Subcutaneous preadipocyte (primary cell): Measurements from ENCODE around the gene STH. TPM values are rescaled to one million over a fixed set of nuclear protein-coding genes. Genes with fewer than 3 reads are reported as not detected.

Source experiments
- total RNA-seq: library from RNA; depleted of rRNA; stranded (reverse); fragments of >200 nt; gene quantifications from 2 replicates; pipeline ENCODE4 v1.2.3, GENCODE V29; 2012

The STH gene, protein sequence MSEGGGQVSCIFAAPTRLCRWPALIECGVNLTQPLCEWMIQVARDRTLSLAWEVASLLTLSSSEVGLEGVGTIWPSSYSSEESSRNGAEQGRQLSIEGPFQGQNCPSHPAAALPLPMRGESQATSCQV
- not detected in 2 replicates for total RNA-seq

DNA sequence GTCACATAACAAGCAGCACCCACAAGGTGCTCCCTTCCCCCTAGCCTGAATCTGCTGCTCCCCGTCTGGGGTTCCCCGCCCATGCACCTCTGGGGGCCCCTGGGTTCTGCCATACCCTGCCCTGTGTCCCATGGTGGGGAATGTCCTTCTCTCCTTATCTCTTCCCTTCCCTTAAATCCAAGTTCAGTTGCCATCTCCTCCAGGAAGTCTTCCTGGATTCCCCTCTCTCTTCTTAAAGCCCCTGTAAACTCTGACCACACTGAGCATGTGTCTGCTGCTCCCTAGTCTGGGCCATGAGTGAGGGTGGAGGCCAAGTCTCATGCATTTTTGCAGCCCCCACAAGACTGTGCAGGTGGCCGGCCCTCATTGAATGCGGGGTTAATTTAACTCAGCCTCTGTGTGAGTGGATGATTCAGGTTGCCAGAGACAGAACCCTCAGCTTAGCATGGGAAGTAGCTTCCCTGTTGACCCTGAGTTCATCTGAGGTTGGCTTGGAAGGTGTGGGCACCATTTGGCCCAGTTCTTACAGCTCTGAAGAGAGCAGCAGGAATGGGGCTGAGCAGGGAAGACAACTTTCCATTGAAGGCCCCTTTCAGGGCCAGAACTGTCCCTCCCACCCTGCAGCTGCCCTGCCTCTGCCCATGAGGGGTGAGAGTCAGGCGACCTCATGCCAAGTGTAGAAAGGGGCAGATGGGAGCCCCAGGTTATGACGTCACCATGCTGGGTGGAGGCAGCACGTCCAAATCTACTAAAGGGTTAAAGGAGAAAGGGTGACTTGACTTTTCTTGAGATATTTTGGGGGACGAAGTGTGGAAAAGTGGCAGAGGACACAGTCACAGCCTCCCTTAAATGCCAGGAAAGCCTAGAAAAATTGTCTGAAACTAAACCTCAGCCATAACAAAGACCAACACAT, at the start of gene STH:
STH (plus strand) TSS at position 264 of the 913 bp plus-strand sequence; CDS start at position 294, 30 bp downstream.

Other genes with a start within 250 kb of the STH start
- gene CRHR1, start 214.9 kb upstream of the STH start, total RNA-seq = not detected in 2 replicates
- not detected in 2 replicates for gene SPPL2C, start 154.4 kb upstream of the STH start, total RNA-seq
- 0.37 and 0.39 TPM in 2 replicates for gene MAPT, start 104.7 kb upstream of the STH start, total RNA-seq
- gene KANSL1, start 194.2 kb downstream of the STH start, total RNA-seq = 43.4 and 108 TPM in 2 replicates